ENCODE data around the gene PINLYP. TPM values are rescaled to one million over a fixed set of nuclear protein-coding genes. Genes with fewer than 3 reads are reported as not detected.
A peak's percentile ranks its signal among the peaks of the same experiment; 100 is the strongest.

The PINLYP gene
- total and polyA plus RNA-seq, 9 of the 15 experiments (the other 6 are each of a cell fraction or from before 2014, with no cell fraction given) = 1.00 to 6.7 (median 2.2) TPM

GRCh38 chr19:43594710-43595604 lies 19.4 kb downstream of the PINLYP start (continued):
- TF ChIP-seq GTF2F1 (IDR thresholded peaks at IDR 0.05; ENCODE audit: low read depth, low read length) = no peak
- peak; percentile 79 for TF ChIP-seq ZFX (CRISPR knock-in tag; IDR thresholded peaks at IDR 0.05)
- no peak for TF ChIP-seq ZNF3 (CRISPR knock-in tag; IDR thresholded peaks at IDR 0.05)
- no peak for TF ChIP-seq EGR1 (conservative IDR thresholded peaks at IDR 0.05)
- no peak for TF ChIP-seq TCF3 (CRISPR knock-in tag; IDR thresholded peaks at IDR 0.05)
- no peak for TF ChIP-seq HDAC3 (IDR thresholded peaks at IDR 0.05; ENCODE audit: borderline replicate concordance, partially characterized antibody)
- TF ChIP-seq NFE2L1 (tag; IDR thresholded peaks at IDR 0.05; ENCODE audit: borderline replicate concordance, low read depth) = no peak
- no peak for TF ChIP-seq ZFP1 (CRISPR knock-in tag; IDR thresholded peaks at IDR 0.05)
- no peak for TF ChIP-seq TEAD1 (CRISPR knock-in tag; IDR thresholded peaks at IDR 0.05)
- TF ChIP-seq IRF2 (CRISPR knock-in tag; IDR thresholded peaks at IDR 0.05) = no peak
- no peak for TF ChIP-seq BRF2 (IDR thresholded peaks at IDR 0.05; ENCODE audit: borderline replicate concordance, insufficient read depth, insufficient read length)
- TF ChIP-seq CSDE1 (IDR thresholded peaks at IDR 0.05) = no peak
- no peak for TF ChIP-seq ZNF444 (CRISPR knock-in tag; IDR thresholded peaks at IDR 0.05)
- TF ChIP-seq ZNF780A (CRISPR knock-in tag; IDR thresholded peaks at IDR 0.05) = no peak
- TF ChIP-seq CHD1 (IDR thresholded peaks at IDR 0.05; ENCODE audit: low read length) = no peak
- TF ChIP-seq EP400 (IDR thresholded peaks at IDR 0.05) = no peak; the same call in 1 of the 2 replicates
- TF ChIP-seq TFAM (CRISPR knock-in tag; conservative IDR thresholded peaks at IDR 0.05) = no peak
- peak; percentile 42; the same call in 1 of the 2 replicates for TF ChIP-seq DEAF1 (CRISPR knock-in tag; IDR thresholded peaks at IDR 0.05)
- peak; percentile 24; the same call in 1 of the 2 replicates for TF ChIP-seq CXXC5 (CRISPR knock-in tag; IDR thresholded peaks at IDR 0.05)
- no peak for TF ChIP-seq PHB2 (IDR thresholded peaks at IDR 0.05; ENCODE audit: low read depth)
- no peak for TF ChIP-seq CBX1 (IDR thresholded peaks at IDR 0.05; ENCODE audit: low read depth)
- peak; percentile 18 for TF ChIP-seq PHF20 (IDR thresholded peaks at IDR 0.05; ENCODE audit: partially characterized antibody)
- TF ChIP-seq CREM (IDR thresholded peaks at IDR 0.05; ENCODE audit: low read depth) = peak; percentile 48
- no peak for TF ChIP-seq FOS (IDR thresholded peaks at IDR 0.05; ENCODE audit: extremely low read depth, insufficient read length)
- TF ChIP-seq RBM22 (IDR thresholded peaks at IDR 0.05; ENCODE audit: low read depth, low read length, poor library complexity, severe bottlenecking) = no peak
- TF ChIP-seq CBFA2T2 (conservative IDR thresholded peaks at IDR 0.05) = no peak
- no peak for TF ChIP-seq ZBTB43 (CRISPR knock-in tag; IDR thresholded peaks at IDR 0.05)

Measured in K562 (cell line).